ENCODE data around the gene PAPPA.

PAPPA gene

DNA sequence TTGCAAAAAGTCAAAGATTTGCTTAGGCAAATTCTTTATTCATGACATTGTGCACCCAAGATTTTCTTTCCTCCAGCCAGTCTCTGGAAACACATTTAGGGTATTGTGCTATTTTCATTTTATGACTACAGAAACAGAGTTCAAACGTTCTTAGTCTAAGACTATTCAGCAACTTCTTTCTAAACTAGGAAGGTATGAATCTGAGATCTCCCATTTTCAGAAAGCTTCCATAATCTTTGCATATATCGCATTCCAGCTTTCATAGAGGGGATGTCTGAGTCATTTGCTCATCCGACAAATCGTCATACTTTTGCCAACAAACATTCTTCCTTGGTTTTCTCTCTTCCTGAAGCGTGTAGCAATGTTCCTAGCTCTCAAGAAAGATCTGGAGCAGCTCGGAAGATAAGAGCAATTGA lies 1.6 kb upstream of the PAPPA start:
- DNase-seq = peak; percentile 95

DNA sequence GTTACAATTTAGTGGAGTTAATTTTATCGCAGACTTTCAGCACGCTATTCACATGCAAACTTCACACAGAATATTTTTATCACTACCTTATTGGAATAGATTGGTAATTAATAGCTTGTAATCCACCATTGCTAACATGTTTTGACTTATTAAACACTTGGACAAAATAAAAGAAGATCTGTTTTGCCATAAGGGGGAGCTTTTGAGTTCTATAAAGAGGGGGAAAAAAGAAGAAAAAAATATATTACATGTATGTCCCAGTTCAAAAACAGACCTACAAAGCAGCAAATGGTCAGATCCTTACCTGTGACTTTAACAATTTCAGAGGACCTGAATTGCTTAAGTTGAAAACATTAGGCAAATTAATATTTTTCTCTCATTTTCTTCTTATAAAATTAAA lies 1.2 kb upstream of the PAPPA start:
- DNase-seq = no peak

DNA sequence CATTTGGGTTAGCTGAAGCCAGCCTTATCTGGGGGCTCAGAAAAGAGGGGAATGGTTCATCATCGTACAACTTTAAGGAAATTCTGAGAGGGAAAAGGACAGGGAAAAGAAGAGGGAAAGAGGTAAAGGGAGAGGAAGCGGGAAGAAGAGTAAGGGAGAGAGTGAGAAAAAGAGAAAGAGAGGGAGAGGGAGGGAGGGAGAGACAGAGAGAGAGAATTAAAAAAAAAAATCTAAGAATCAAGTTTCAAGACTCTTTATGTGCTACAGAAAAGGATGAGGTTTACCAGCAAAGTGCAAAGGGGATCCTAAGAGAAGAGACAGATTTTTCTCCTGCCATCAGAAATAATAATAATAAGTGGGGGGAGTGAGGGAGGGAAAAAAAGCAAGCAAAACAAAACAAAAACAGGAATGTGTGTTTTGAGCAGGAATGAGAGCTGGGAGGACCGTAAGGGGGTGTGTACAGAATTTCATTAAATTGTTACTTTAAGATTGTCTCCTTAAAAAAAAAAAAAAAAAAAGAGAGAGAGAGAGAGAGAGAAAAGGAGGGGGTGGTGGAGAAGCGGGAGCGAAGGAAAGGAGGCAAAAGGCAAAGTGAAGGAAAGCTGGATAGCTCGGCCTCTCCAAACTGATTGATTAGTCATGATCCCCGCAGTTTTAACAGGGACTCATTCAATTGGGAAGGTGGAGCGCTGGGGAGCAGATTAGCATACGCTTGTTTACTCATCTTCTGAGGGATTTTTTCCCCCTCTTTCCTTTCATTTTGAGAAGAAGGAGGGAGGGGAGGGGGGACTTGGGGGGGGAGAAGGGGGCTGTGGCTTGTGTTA lies 438 bp upstream of the PAPPA start:
- DNase-seq = peak; percentile 95

DNA sequence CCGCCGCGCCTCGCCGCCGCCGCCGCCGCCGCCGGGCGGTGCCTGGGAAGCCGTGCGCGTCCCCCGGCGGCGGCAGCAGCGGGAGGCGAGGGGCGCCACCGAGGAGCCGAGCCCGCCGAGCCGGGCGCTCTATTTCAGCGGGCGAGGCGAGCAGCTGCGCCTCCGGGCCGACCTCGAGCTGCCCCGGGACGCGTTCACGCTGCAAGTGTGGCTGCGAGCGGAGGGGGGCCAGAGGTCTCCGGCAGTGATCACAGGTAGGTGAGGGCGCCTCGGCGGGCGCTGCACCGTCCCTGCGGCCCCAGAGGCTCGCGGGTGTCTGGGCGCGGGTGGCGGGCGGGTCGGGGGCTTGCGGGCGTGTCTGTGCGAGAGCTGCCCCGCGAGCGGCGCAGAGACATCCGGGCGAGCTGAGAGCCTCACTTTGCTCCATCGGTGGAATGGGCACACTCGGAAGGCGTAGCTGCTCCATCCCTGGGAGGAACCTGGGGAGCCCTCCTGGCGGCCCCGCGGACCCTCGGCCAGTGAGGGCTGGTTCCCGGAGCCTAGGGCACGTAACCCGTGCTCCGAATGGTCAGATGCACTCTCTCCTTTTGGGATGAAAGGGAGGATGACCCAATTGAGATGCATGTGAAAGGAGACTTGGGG lies 864 bp downstream of the PAPPA start:
- DNase-seq = peak; percentile 39

DNA sequence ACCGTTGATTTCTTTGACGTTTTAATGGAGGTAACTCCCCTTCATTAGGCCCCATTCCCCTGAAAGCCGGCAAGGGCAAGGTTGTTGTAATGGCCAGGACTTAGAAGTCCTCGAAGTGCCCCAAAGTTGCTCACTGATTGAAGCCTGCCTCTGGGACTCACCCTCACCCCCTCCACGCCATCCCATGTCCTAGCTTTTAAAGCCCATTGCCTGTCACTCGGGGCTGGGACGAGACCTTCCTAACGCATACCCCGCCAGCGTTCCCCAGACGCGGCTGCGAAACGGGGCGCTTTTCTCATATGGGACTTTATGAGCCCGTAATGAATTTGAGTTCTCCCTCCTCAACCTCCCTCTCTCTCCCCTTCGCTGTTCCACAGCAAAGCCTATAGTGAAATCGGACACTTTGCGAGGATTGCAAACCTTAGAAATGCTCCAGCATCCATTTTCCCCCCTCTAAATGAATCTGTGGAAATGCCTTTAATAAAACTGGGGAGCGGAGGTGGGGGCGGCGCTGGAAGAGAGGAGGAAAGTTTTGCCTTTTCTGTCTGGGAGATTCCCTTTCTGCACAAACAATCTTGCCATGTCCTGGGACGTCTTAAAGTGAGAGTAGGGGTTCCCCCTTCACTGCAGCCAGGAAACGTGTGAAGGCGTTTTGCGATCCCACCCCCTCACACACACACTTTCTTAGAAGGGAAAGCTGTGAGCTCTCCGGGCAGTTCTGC lies 1.5 kb downstream of the PAPPA start:
- peak; percentile 77 for DNase-seq

DNA sequence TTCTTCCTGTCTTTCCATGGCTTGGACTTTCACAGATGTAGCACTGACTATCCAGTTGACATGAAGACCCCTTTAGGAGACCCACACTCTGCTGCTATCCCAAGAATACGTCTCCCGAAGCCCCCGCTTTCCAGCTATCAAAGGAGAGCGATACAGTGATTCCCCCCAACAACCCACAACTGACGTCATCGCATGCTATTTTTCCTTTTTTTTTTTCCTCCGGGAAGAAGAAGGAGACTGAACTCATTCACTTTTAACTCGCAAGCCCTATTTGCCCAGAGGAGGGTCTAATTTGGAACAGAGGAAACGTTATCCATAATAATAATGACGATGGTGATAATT lies 2.1 kb downstream of the PAPPA start:
- DNase-seq = peak; percentile 80

DNA sequence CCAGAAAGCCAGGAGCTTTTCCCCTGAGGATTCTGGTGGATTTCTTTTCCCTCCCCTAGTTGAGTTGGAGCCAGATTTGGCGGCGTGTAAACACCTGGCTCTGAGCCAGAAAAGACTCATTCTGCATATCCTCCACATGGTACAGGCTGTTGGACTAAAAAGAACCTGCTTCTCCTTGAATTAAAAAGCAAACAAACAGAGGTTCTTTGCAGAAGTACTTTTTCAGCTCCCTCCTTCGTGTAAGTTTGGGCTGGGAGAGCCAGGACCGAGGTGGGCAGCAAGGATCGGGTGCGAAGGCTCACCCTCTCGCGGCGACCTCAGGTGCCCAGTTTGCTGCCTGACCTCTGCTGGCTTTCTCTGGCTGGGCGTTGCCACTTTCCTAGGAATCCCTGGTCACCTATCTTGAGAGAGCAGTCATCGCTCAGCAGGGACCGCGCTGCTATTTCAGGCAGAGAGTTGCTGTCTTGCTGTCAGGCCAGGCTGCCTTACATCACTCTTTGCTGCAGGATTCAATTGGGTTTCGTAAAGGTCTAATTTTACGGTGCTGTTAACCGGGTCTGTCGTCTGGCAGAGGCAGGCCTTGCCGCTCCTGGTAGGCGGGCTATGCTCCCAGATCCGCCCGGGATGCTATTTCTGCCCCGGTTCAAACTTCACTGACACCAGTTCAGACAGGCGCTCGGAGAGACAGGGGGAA lies 3.2 kb downstream of the PAPPA start:
- DNase-seq = peak; percentile 91

DNA sequence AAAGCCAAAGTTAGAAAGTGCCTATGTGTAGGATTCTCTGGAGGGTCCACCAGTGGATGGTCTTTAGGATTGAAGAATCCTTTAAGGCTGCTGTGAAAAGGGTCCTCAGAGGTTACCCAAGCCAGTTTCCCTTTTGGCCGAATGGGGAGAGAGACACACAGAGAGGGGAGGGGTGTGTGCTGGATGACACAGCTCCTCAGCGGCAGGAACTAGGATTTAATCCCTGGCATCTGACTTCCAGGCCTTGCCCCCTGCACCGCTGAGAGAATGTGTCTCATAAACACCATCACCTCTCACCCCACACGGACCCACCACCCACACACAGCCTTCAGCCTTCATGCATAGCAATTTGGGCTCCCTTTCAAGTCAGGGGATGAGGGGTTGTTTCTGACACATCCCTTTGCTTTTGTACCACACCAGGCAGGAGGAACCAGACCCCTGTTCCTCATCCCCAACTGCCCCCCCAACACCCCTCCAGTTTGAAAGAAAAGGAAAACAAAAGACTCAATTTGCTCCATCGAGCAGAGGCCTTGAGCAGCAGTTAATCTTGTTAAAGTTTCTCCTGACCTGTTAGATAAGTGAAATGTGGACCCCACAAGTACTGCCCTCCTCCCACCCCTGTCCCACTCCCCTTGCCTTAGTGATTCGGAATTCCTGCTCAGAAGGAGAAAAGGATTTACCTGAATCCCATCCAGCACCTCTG lies 4.0 kb downstream of the PAPPA start:
- DNase-seq = peak; percentile 82

DNA sequence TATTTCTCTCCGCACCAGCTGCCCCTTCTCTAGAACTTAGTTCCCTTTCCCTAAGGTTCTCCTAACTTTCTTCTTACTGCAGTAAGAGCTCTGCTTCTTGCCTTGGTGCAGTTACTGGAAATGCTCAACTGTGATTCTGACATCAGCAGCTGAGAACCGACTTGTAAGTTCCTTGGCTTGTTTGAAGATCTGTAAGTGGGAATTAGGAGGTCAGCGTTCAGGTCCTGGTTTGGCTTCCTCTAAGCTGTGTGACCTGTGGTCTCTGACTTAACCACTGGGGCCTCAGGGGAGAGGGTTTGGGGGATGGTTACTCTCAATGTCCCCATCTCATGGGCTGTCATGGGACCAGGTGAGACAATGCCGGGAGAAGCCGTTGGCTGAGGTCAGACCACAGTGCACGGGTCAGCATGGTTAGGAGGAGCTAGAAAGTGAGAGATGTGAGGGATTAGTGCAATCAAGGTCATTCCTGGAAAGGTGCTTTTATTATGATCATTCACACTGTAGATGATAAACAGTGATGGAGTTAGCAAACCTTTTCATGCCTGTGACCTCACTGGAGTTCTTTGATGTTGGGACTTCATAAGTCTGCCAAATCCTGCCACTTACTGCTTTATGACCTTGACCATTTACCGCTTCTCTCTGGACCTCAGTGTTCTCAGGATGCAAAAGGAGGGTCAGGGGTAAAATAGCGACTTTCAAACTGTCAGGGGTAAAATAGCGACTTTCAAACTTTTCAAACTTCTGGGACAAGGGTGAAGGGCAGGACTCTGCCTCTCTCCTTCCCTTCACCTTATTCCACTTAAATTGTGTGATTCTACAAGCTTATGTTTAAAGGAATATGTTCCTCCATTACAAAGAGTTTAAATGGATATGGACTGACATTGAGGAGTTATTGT lies 7.3 kb downstream of the PAPPA start:
- DNase-seq = no peak

DNA sequence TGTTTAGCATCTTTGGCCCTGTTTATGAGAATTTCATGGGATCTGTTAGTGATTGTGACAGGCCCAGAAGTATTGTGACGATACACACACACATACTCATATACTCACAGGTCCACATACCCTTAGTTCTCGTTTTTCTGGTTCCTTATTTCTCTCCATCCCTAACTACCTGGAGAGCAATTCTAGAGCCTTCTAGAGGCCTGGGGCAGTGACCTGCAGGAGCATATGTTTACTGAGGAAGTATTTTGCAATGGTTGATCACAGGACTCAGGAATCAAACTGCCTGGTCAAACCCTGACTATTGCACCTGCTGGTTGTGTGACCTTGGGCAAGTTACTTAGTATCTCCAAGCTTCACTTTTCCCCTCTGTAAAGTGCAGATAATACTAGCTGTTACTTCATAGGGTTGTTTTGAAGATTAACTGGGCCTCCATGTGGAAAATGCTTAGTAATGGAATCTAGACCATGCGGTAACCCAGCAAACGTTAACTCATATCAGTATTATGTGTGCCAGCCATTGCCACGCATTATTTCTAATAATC lies 8.7 kb downstream of the PAPPA start:
- DNase-seq = no peak

DNA sequence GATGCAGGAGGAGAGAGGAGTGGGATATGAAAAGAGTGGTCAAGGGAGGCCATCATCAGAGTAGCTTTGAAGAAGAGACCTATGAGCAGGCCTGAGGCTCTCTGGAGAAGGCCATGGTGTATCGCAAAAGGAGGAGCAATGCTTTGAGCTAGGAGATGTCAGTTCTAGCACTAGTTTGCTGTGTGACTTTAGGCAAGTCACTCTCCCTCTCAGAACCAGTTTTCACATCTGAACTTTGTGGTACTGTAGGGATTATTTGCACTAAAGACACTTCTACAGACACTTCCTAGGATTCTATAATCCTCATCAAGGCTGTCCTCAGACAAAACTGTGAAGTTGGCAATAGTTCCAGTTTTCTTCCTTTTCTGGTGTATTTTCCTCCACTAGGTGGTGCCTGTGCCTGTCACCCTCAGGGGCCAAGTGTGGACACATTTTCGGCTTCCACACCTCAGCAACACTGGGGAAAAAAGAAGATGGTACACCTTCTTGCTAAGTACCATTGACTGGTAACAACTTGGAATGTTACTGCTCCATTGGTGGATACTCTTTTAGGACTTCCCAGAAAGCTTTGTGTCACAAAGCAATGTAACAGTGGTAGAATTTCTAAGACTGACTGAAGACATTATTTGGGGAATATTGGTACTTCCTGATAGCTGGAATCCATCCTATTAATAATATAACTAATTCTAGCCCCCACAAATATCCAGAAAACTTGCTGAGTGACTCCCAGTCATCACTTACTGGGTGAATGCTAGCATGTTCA lies 9.9 kb downstream of the PAPPA start:
- no peak for DNase-seq

DNA sequence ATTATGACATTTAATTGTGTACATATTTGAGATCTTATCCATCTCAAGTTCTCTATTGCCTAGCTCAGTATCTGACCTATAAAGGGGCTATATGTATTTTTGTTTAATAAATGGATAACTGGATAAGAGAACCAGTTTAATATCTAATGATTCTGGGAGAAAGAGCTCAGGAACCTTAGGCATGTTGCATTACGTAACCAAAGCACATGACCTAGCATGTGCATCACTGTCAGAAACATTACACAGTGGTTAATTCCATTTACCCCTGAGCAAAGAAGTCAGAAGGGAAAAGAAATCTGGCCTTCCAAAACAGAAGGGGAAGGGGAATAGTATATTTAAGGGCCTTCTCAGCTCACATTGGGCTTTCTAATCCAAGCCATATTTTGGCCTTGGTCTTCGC lies 12.3 kb downstream of the PAPPA start:
- no peak for DNase-seq

DNA sequence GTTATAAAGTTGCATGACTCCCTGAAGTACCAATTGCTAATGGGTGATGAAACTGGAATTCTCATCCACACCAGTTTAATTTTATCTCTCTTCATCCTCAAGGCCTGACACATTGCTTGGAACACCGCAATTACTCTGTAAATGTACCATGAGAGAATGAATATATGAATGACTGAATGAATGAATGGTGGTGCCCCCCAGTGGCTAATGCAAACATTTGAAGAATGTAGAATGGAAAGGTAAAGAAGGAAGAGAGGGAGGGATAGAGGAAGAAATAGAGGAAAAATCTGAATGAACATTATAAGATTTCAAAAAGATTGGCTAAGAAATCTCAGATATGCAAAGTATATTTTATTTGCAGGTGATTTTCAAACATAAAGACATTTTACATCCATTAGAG lies 13.1 kb downstream of the PAPPA start:
- no peak for DNase-seq

DNA sequence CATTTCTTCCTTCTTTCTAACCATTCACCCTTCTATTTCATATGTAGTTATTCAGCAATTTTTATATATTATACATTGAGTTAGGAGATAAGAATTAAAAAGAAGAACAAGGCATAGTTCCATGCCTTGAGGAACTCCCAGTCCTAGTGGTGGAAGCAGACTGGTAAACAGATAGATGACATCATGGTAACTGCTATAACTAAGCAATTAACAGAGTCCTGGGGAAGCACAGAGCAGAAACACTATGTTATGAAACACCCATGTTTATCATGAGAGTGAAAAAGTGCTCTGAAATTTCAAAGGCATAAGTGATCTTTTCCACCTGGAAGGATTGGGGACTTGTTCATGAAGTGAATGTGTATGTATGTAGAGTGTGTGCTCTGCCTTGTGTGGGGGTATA lies 14.6 kb downstream of the PAPPA start:
- DNase-seq = no peak

DNA sequence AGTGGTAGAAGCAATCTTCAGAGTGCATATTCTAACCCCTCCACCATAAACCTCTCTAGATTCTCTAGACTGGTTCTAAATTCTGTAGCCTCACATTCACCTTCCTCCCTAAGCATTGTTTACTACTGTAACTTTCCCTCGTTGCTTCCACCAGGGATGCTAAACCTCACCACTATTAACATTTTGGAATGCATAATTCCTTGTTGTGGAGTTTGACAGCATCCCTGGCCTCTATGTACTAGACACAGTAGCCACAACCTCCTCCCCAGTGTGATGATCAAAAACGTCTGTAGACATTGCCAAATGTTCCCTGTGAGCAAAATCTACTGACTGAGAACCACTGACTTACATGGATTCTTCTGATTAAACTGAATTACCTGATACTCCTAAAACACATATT lies 18.6 kb downstream of the PAPPA start:
- DNase-seq = no peak

DNA sequence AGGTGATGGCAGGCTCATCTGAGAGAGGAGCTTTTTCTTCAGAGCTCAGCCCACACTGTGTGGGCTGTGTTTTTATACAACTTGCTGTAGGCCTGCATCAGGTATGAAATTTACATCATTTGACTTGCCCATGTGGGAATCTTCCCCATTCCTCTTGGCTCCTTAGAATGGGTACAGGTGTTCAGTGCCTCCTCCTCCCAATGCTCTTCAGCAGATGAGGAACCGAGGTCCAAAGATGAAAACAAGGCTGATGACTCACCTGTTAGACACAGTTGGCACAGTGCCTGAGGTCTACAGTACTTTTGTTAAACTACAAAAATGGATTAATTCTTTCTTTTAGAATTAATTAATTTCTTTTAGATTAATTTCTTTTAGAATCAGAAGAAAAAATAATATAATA lies 20.8 kb downstream of the PAPPA start:
- DNase-seq = no peak

DNA sequence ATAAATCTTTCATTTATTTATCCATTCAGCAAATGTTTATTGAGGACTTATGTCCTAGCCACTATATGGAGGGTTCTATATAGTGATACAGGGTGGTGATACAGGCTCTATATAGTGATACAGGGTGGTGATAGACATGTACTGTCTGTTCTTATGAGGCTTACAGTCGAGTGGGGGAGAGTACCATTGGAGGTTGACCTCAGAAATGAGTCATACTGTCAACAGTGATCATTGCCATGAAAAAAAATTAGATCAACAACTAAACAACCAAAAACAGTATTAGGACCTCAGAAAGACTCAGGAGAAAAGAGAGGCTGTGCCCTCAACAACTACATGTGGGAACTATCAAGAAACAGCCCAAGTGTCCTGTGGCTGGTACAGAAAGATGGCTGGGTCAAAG lies 22.0 kb downstream of the PAPPA start:
- DNase-seq = no peak

DNA sequence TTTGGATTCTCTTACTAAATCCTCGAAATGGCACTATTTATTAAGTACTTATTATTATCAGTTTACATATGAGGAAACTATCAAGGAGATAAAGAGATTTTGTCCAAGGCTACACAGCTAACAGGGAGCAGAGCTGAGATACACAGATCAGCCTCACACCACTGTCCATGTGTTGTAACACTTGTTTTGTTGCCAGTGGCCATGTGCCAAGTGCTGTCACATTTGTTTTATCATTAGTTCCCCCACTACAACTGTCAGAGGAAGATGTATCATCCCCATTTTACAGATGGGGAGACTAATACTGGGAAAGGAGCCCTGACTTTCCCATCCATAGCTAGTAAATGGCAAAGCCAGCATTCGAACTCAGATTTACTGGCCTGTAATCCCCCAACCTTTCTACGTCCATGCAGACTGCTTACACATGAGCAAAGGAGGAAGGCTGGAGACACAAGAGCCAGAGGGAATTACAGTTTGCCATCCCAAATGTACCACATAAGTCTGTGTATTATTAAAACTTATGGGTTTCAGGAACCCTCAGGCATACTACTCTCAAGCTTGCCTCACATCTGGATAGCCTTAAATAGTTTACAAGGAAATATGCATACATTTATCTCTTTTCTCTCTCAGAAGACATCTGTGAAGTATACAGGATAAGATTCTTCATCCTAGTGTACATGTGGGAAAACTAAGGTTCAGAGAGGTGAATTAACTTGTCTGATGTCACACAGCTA lies 25.1 kb downstream of the PAPPA start:
- no peak for DNase-seq

DNA sequence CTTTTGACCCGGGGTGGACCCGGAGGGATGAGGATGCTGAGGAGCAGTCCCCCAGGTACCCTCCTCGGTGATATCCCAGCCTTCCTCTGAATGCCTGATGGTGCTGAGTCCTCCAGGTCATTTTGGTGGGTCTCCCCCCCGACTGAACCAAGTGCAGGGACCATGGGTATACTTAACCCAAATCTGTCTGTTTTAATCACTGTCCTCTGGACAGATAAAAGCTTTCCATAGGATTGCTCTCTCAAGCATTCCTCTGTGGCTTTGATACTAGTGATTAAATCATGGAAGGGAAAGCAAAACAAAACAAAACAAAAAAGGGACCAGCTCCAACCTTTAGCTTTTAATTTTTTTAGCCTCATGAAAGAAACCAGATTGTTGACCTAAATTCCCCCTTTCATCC lies 26.0 kb downstream of the PAPPA start:
- DNase-seq = no peak
